HG03520 (cell line): Measurements from ENCODE around the gene TTC28.

Experiments used
- ATAC-seq: cut with Tn5 transposase; IDR thresholded peaks from one replicate; pipeline ENCODE4 v1.9.1; 2021; ENCODE audit warnings: mild to moderate bottlenecking, moderate library complexity; ENCODE audit not compliant: unreplicated experiment

Gene TTC28

GRCh38 chr22:28444659-28445058, 235.0 kb downstream of the TTC28 start:
- ATAC-seq = no peak

DNA sequence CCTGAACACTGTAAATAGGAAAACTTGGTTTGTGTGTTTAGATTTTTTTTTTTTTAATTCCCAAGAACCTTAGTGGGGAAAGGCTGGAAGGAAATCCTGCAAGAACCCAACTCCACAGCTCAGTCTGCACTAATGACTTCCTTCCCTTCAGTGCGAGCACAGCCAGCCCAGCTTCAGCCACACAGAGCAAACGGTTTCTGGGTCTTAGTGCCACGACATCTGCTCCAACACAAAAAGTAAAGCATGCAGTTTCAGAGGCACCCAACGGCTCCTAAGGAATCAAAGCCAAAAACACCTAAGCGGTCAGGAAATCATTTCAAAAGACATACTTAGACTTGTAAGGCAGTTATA, 236.1 kb downstream of the TTC28 start:
- no peak for ATAC-seq

- ATAC-seq = no peak
Observed at GRCh38 chr22:28442711-28443525, 236.7 kb downstream of the TTC28 start.

GRCh38 chr22:28442264-28442710, 237.4 kb downstream of the TTC28 start:
- no peak for ATAC-seq

DNA sequence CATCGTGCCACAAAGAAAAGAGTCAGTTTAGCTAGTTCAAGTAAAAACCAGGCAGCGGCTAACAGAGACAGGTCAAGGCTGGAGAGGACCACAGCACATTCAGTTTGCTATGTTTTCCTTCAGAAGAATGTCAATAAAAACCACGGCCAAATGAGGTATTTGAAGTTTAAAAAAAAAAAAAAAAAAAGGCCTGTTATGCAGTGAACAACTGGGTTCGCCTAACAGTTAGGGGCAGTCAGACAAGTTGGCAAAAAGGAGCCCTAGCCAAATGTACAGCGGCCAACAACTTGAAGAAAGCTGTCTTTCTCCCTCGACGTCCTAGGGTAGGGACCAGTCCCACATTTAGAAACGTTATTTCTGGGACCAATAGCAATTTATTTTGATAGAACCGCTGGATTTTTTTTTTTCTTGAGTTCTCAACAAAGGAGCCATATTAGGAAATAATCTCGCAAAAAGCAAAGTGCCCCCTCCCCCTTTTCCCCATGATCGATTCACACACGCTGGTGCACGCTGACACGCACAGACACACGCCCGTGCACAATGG, 237.8 kb downstream of the TTC28 start:
- ATAC-seq = no peak

DNA sequence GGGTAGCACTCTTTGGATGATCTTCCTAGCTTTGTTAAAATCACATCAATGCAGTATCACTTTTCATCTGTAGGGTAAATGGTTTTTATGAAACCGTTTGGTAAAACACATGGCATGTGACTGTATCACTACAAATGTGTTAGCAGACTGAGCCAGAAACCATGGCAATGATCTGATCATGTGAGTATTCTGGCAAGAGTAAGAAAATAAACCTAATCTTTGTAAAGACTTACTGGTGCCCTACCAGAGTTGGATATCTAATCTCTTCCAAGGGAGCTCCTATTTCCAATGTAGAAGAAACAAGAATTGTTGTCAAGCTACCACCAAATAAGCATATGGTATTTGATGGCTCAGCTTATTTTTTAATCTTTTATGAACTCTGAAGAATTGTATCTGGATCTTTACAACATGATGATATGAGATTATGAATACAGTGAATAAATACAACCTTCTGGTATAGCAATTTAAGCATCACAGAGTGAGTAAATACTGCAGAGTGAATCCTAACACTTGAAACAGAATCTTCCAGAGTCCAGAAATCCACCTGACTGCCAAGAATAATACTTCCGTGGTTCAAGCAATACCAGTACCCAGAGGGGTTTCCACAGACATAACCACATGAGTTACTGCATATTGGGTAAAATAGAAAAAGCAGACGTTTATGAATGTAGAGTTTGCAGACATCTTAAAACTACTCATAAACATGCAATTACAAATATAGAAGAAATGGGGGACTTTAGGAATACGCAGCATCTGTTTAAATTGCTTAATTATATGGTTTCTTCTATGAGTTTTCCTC, 238.8 kb downstream of the TTC28 start:
- no peak for ATAC-seq

DNA sequence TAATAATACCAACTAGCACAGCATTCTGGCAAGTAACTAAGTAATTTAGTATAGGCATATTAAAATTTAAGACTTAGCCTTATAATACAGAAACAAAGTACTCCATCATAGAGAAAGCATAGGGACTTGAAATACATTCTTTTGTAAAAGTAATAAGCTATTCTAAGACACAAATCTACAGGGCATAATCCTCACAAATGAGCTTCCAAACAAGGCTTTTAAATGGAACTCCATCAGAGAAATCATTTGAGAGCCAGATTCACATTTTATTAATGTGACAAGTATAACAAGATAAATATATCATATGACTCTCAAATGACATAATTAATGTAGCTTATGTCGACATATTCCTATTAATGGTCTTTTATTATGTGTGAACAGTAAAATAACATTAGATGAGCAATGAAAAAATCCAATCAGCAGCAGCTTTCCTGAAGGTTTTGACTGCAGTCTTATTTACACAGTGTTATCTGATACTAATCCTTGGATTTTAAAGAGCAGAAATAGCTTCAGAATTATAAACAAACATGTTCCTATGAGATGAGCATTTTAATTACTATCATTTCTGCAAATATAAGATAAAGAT, 241.4 kb downstream of the TTC28 start:
- no peak for ATAC-seq

- no peak for ATAC-seq
Observed at GRCh38 chr22:28435982-28436381, 243.7 kb downstream of the TTC28 start.

DNA sequence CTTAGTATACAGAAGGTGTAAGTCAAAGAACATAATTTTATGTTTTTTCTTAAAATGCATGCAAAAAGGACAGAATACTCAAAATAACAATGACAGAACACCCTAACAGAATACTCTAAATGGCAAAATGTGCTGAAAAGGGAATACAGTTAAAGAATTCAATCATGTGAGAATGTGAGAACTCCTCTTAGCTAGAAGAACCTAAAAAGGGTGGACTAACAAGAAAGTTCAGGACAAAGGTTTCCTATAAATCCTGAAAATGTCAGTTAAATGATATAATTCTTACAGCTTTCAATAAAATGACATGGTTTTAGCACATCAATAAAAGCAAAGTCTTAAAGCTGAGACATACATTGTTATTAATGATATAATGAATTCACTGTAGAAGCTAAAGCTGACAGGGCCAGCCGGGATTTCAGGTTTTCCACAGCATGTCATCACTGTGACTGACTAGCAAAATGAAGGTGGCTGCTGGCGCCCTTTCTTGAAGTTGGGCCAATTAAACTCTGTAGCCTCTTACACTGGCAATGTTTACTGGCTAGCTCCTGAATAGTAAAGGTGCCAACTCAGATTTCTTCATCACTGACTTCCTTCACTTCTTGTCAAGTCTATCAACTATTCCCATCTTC, 244.4 kb downstream of the TTC28 start:
- ATAC-seq = no peak

- no peak for ATAC-seq
Observed at GRCh38 chr22:28430466-28431025, 249.1 kb downstream of the TTC28 start.

- ATAC-seq = no peak
Observed at GRCh38 chr22:28429711-28430110, 249.9 kb downstream of the TTC28 start.

DNA sequence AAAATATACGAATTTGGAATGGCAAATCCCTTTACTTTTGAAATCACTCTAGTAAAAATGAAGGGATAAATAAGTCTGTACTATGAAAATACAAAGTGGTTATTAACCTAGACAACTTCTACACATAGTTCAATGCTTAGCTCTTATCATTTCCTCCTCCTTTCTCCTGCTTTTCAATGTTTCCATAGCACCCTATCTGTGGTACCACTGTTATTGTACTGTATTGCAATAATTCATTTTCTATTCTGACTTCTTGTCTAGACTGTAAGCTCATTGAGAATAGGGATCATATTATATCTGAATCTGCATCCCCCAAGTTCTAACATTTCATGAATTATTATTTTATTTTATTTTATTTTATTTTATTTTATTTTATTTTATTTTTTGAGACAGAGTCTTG, 251.4 kb downstream of the TTC28 start:
- no peak for ATAC-seq

DNA sequence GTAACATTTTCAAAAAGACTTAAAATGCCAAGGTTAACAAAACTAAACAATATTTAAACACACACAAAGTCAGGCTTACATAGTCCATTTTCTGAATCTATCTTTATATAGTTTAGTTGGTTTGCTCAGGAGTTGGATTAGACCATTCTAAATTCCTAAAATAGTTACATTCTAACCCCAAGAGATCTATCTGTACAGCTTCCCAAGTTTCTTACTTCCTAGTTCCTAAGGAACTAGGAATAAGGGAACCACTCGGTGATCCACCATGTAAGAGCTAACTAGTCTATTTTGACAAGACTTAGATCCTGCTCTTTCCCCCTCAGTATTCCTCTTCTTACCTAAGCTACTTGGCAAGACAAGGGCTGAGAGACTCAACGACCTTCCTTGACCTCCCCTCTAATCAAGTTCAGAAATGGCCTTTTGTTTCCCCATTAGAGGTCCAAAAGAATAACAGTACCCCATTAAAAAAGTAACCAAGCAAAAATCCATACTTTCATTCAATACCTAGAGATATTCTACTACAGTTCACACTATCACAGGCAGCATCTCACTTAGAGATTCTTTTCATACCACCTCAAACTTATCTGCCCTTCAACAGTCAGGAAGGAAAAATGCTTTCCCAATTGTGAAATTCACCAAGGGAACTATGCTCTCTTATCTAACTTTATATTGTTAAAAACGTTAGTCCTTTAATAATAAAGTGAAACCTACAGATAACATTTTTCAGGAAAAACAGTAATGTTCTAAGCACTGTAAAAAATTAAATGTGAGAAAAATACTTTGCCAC, 253.1 kb downstream of the TTC28 start:
- no peak for ATAC-seq

- ATAC-seq = no peak
Observed at GRCh38 chr22:28425211-28425610, 254.4 kb downstream of the TTC28 start.

GRCh38 chr22:28424427-28425080, 255.1 kb downstream of the TTC28 start:
- no peak for ATAC-seq

- ATAC-seq = no peak
Observed at GRCh38 chr22:28419919-28420318, 259.7 kb downstream of the TTC28 start.

DNA sequence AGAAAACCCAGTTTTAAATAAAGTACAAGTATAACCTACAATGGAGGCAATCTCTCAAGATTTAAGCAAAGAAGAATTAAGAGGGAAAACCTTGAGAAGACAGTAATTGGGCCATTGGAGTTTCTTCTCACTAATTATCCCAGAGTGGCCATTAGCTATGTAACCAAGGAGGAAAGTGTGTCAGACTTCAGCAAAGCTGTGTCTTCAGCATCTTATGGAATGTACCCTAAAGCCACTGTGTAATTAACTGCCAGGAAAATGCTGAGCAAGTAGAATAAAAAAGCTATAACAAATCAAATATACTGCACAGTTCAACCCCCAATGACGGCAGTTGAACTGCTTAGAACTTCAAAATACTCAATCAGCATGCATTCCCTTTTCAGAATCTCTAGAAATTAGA, 261.6 kb downstream of the TTC28 start:
- no peak for ATAC-seq

GRCh38 chr22:28417431-28417830, 262.2 kb downstream of the TTC28 start:
- no peak for ATAC-seq

- no peak for ATAC-seq
Observed at GRCh38 chr22:28414913-28415312, 264.7 kb downstream of the TTC28 start.
